Kidney glomerular epithelial cell (primary cell): ENCODE measurements around the gene S100G.

ENCODE experiments used
- DNase-seq: peaks from one replicate; lab custom pipeline; 2025; lab: John Stamatoyannopoulos, UW

S100G gene

DNA sequence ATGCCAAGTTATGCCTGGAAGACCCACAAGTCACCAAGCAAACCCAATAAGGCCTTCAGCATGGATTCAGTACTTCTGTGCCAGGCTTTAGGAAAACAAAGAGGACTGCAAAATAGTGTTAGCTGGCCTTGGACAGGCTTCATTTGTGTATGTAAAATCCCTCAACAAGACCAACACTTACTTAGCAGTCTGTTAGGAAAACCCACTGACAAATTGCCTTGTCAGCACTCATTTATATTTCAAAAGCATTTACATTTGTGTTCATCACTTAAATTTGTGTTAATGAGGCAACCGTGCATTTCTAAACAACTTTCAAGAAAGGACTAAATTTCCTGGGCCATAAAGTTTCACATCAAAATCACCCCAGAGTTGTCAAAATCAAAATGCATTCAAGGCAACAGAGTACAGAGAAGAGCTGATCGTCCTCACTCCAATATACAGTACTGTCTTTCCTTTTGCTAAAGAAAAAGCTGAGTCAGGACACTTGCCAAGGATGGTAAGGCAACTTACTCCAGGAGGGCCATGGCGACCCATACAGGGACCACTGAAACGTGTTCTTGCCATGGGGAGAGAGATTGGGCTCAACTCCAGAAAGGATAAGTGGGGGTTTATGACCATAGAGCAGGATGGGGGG, 1.6 kb downstream of the S100G start:
- DNase-seq, result no peak

DNA sequence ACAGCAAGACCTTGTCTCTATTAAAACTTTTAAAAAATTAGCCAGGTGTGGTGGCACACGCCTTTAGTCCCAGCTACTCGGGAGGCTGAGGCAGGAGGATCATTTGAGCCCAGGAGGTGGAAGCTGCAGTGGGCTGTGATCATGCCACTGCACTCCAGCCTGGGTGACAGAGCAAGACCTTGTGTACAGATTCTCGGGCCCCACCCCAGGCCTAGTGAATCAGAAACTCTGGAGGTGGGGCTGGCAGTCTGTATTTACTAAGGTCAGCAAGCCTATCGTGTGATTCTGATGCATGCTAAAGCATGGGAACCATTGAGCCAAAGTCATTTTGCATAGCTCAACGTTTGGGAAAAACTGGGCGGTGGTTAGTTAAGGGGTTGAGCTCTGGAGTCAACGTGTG, 3.5 kb downstream of the S100G start:
- DNase-seq, result no peak

- DNase-seq, result no peak
These were observed 4.1 kb downstream of the S100G start for GRCh38 chrX:16654093-16654492.

GRCh38 chrX:16658284-16658683, 8.3 kb downstream of the S100G start:
- DNase-seq, result no peak

GRCh38 chrX:16659321-16659720, 9.4 kb downstream of the S100G start:
- no peak for DNase-seq

DNA sequence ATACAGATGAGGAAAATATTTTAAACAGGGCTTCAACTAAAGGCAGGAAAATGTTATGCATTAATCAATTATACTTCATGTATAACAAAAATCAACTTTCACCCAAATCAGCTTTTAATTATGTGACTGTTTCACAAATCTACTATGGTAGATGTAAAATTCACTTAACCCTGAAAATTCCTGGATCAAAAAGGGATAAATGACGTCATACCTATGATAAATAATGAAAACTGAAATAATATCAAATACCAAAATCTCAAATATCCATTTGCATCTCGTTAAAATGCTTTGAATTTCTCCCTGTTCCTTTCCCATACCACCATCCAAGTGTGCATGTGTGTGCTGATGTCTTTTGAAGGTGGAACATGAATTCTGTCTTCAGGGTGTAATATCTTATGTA, 11.5 kb downstream of the S100G start:
- DNase-seq, result no peak

GRCh38 chrX:16662402-16662801, 12.4 kb downstream of the S100G start:
- no peak for DNase-seq

GRCh38 chrX:16664074-16664473, 14.1 kb downstream of the S100G start:
- no peak for DNase-seq

DNA sequence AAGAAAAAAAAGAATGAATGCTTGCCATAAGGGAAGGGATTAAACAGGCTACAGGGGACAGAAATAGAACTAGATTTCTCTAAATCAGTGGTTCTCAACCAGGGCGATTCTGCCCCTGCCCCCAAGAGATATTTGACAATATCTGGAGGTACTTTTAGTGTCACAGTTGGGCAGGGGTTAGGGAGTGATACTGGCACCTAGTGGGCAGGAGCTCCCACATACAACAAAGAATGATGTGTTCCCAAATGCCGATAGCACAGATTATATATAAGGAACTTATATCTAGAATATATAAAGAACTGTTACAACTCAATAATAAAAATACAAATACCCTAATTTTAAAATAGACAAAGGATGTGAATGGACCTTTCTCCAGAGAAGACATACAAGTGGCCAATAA, 14.7 kb downstream of the S100G start:
- no peak for DNase-seq

DNA sequence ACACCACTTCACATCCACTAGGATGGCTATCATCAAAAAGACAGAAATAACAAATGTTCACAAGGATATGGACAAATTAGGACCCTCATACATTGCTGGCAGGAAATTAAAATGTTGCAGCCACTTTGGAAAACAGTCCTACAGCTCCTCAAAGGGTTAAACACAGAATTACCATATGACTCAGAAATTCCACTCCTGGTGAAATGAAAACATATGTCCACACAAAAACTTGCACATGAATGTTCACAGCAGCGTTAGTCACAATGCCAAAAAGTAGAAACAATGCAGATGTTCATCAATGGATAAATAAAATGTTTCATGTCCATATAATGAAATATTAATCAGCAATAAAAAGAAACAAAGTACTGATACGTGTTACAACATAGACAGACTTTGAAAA, 15.1 kb downstream of the S100G start:
- no peak for DNase-seq

GRCh38 chrX:16666541-16666940, 16.6 kb downstream of the S100G start:
- DNase-seq, result no peak

- DNase-seq, result peak; percentile 2
These were observed 21.0 kb downstream of the S100G start for GRCh38 chrX:16671005-16671404.

DNA sequence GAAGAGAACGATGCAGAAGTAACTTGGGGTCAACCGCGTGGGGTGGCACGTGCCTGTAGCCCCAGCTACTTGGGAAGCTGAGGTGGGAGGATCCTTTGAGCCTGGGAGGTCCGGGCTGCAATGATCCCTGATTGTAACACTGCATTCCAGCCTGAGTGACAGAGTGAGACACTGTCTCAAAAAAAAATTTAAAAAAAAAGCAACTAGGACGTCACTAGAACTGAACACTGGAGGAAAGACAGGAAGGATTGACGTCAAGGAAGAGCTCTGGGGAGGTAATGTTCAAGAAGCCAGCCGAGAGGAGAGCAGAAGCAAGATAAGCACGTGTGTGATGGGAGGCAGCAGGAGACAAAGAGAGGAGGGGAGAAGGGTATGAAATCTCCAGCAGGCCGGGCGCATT, 28.7 kb downstream of the S100G start:
- DNase-seq, result no peak

DNA sequence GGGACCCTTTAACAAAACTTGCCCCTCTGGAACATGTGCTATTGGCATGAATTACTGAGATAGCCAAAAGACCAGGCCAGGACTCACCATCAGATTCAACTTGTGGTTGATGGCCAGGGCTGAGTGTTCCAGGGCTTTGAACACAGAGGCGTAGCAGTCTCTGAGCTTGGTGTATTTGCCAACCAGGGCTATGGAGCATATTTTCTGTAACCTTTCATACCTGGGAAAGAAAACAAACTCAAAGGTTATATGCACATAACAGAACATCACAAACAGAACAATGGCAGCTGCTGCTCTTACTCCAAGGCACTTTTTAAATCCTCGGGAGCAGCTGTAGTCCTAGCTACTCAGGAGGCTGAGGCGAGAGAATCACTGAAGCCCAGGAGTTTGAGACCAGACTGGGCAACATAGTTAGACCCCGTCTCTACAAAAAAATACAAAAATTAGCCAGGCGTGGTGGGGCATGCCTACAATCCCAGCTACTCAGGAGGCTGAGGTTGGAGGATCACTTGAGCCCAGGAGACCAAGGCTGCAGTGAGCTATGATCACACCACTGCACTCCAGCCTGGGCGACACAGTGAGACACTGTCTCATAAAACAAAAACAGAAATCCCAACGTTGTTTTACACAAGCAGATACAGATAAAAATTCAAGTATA, 33.2 kb downstream of the S100G start:
- DNase-seq, result no peak

DNA sequence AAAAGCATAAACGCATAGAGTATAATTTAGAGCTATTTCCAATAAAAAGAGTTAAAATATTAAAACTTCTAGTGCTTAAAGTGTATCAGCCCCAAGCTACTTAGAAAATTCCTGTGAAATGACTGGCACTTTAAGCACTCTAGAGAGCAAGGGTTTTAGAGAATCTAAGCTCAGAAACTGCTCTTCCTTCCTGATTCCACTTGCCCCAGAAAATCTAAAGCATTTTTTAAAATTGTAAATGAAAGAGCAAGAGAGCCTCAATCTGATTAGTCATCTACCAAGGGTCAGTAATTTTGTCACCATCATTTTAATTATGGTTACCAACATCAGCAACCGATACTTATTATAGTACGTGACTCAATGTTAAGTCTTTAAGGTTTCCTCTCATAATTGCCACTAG, 37.6 kb downstream of the S100G start:
- peak; percentile 10 for DNase-seq

GRCh38 chrX:16695079-16695676, 45.2 kb downstream of the S100G start:
- DNase-seq, result peak; percentile 9

GRCh38 chrX:16696956-16697355, 47.0 kb downstream of the S100G start:
- DNase-seq, result no peak

GRCh38 chrX:16699389-16699788, 49.4 kb downstream of the S100G start:
- no peak for DNase-seq

GRCh38 chrX:16700734-16701133, 50.8 kb downstream of the S100G start:
- no peak for DNase-seq

- no peak for DNase-seq
These were observed 53.0 kb downstream of the S100G start for GRCh38 chrX:16702700-16703599.
